ENCODE data around the gene KCNH8.

- TF ChIP-seq, protein P1, sequence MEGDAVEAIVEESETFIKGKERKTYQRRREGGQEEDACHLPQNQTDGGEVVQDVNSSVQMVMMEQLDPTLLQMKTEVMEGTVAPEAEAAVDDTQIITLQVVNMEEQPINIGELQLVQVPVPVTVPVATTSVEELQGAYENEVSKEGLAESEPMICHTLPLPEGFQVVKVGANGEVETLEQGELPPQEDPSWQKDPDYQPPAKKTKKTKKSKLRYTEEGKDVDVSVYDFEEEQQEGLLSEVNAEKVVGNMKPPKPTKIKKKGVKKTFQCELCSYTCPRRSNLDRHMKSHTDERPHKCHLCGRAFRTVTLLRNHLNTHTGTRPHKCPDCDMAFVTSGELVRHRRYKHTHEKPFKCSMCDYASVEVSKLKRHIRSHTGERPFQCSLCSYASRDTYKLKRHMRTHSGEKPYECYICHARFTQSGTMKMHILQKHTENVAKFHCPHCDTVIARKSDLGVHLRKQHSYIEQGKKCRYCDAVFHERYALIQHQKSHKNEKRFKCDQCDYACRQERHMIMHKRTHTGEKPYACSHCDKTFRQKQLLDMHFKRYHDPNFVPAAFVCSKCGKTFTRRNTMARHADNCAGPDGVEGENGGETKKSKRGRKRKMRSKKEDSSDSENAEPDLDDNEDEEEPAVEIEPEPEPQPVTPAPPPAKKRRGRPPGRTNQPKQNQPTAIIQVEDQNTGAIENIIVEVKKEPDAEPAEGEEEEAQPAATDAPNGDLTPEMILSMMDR (IDR thresholded peaks at IDR 0.05) = no peak
- TF ChIP-seq POLR2A (IDR thresholded peaks at IDR 0.05) = no peak
These were observed 84.3 kb downstream of the KCNH8 start for GRCh38 chr3:19232566-19232965.

Data from Peyer's patch (tissue), 4 donors.